COLO668 (cell line): ENCODE data around the gene ZRANB1.
"Not testable (repeated sequence)": the region's sequence is repeated elsewhere in the genome, so short reads cannot be mapped to it uniquely, and the experiment has no call there.

Source experiments
- DNase-seq: peaks from one replicate; lab custom pipeline; 2025; ENCODE audit not compliant: unreplicated experiment; lab: John Stamatoyannopoulos, UW

ZRANB1 gene

DNA sequence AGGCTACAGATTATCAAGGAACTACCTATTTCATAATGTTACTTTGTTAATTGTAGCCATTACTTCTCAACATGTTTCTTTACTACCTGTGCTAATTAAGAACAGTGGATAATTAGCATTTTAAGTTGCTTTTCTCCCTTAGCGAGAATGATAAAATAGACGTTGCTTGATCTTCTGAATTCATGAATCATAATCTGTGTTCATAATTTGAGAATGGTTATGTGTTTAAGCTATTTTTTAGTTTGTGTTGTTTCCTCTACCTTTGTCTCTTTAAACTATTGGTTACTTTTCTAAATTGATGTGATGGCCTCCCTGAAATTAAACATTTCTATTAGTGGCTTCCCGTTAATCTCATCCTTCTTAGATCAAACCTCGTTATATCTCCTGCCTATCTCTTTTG lies at the start of gene ZRANB1:
ZRANB1 (plus strand) TSS at position 301 of the 400 bp plus-strand sequence. CDS start 371 bp downstream, outside the sequence.
- no peak for DNase-seq

DNA sequence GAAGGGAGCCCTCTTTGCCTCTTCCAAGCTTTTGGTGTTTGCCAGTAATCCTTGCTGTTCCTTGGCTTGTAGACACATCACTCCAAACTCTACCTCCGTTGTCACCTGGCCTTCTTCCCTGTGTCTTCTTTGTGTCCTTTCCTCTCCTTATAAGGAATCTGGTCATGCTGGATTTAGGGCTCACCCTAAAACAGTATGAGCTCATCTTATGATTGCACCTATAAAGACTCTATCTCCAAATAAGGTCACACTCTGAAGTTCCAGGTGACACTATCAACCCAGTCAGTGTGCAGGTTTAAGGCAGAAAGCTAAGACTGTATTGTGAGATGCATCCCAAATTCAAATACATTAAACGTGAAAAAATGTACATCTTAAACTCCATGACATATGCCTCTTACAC lies 49.0 kb upstream of the ZRANB1 start:
- DNase-seq: no peak

DNA sequence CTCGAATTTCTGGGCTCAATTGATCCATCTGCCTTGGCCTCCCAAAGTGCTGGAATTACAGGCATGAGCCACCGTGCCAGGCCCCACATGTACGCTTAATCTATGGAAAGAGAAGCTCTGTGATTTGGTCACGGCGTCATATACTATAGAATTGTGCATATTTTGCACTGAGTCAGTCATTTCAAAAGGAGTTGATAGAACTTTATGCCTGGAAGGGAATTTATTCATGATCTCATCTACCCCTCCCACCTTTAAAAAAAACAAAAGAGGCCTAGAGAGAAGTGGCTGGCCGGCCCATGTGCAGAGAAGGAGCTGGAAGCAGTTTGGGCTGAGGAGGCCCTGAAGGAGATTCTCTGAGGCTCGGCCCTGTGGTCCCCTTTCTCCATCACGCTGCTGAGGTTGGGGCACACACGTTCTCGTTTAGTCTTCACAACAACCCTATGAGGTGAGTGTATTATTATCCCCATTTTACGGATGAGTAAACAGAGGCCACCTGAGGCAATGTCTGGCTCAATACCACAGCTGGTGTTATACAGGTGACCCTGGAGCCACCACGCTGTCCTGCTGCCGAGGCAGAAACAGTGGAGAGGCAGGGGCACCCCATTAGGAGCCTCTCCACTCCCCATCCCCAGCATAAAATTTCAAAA lies 47.2 kb upstream of the ZRANB1 start:
- DNase-seq: no peak

DNA sequence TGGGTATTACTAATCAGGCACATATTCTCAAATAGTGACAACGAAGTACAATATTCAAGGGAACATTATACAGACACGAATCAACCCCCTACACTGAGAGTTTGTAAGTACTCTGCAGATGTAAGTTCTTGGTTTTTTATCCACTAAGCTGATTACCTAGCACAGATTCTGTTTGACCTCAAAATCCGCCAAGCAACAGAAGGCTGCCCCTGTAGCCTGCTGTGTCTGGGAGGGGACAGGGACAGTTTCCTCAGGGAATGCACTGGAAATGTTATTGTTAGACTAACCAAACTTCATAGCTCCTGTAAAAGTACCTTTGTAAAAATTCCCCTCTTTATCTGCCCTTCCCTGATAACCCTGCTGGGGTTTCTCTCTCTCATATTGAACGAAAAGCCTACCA lies 45.2 kb upstream of the ZRANB1 start:
- no peak for DNase-seq

DNA sequence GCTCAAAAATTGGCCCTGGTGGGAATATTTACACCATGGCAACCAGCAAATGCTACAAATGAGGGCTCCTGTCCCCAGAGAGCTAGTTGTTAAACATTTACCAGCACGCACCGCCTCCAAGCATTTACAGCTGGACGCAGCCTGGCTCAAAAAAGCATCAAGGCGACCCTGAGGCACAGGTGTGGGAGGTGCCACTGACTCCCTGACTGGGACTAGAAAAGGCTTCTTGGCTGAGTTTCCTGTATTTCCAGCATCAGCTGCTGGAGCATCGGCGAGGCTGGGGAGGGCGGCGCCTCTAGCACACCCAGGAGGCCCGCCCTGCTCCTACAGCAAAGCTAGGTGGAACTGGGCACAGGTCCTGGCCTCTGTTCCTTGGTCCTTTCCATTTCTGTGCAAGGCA lies 43.5 kb upstream of the ZRANB1 start:
- DNase-seq: peak; percentile 48

DNA sequence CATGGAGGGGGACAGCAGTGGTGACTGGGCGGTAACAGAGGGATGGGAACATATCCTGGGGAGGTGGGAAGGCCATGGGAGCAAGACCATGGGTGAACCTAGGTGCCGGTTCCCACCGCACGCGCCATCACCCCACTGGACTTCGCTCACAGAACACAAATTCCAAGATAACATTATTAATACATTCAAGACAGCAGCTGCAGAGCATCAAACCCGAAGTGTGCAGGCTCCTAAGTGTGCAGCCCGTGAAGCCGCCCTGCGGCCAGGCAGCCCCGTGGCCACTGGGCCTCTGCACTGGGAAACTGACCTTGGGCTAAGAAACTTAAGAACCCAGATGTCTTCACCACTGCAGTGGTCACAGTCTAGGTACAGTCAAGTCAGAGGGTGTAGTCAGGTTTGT lies 42.8 kb upstream of the ZRANB1 start:
- no peak for DNase-seq

DNA sequence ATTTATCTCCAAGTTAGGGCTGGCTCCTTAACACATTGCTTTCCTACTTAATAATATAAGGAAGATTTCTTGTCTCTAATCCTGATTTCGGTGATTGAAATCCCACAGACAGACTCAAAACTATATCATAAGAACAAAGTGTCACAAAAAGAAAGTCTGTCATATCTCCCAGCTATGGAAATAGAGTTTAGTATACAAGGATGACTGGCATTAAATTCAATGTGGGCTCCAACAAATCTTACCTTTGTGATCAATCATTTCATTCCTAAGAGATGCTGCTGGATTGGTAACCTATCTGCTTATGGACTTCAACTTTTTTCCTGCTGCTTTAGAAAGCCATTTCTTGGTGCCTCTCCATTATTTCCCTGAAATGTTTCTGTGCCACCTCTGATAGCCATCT lies 39.5 kb upstream of the ZRANB1 start:
- DNase-seq: no peak

DNA sequence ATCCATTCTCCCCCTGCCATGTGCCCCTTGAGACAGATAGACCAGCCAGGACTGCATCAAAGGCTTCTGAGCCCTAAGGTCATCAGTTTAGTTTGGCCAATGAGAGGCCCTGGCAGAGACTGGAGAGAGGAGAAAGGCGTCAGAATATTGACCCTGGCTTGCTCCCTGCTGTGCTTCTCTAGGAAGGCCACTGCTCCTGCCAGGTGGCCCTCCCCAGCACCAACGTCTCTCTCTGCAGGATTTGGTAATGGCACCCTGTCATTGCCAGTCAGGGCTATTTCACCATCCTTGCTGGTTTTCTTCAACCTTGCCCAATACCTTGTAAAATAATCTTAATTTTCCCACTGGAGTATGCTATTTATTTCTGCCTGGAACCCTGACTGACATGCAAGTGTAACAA lies 38.8 kb upstream of the ZRANB1 start:
- peak; percentile 7 for DNase-seq

DNA sequence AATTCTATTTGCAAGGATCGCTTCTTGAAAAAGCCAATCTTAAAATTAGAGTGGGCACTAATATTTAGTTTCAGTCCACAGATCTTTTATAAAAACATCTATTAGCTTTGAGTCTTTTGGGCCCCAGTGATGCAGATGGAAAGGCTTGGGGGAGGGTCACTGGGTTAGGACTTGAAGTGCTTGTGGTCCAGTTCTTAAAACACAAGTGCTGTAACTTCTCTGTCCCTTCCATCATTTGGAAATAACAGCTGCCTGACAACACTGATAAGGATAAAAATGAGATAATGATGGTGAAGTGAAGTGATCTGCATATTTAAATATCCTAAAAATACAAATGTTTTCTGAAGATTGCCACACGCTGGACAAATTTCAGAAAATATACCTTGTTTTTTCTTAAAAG lies 37.1 kb upstream of the ZRANB1 start:
- no peak for DNase-seq

DNA sequence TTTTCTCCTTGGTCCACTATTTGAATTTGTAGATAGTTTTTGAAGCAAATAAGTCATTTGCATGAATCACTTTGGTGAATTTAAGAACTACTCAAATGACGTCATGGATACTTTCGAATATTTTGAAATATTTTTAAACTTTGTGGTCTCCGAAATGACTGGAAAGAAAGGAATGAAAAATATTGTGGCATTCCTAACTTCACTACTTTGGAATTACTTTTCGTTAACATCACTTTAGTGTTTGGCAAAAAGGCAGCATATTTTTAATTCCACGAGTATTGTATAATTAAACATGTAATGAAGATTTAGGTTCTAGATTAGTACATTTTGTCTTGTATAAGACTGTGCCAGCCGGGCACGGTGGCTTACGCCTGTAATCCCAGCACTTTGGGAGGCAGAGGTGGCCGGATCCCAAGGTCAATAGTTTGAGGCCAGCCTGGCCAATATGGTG lies 35.3 kb upstream of the ZRANB1 start:
- no peak for DNase-seq

DNA sequence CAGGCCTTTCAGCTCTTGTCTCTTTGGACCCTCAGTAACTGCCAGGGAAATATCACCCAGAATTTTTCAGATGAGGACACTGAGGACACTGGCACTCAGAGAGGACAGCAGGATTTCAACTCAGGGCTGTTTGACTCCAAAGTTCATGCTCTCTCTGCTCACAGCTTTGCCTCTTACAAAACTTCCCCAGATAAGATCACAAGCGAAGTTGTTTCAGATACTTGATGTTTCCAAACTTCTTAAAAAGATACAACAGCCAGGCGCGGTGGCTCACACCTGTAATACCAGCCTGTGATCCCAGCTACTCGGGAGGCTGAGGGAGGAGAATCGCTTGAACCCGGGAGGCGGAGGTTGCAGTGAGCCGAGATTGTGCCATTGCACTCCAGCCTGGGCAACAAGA lies 32.4 kb upstream of the ZRANB1 start:
- DNase-seq: no peak

DNA sequence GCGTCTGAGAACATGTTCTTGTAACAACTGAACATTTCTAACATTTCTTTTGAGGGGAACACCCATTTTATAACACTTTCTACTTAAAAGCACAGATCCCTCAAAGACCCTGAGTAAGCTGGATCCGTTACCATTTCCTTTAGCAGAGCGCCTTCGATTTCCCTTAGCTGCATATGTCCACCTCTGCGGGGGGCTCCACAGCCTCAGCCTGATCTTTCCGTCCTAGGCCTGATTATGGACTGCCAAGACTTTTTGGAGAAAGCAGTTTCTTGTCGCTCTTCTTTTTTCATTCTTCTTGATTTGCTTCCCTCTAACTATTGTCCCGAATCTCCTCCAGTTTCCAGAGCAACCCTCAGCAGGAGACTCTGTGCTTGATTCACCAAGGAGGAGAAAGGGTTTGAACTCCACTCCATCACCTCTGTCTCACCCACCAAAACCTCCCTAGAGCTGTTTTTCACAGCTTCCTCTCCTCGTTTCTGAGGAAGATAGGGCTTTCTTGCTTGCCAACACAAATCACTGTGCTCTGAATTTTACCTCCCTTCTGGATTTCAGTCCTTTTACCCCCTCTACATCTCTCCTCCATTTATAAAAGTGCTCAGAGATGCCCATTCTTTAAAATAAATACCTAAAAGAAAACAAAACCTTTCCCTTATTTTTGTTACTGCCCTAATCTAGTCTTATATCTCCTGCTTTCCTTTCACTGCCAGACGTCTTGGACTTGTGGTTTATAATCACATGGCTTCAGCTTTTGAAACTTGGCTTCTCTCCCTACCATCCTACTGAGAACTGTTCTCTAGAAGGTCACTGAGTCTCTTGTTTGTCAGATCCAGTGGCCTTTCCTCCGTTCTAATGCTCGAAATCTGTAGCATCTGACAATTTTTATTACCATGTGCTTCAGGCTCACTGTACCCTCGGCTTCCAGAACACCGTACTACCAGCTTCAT lies 30.5 kb upstream of the ZRANB1 start:
- DNase-seq: no peak

DNA sequence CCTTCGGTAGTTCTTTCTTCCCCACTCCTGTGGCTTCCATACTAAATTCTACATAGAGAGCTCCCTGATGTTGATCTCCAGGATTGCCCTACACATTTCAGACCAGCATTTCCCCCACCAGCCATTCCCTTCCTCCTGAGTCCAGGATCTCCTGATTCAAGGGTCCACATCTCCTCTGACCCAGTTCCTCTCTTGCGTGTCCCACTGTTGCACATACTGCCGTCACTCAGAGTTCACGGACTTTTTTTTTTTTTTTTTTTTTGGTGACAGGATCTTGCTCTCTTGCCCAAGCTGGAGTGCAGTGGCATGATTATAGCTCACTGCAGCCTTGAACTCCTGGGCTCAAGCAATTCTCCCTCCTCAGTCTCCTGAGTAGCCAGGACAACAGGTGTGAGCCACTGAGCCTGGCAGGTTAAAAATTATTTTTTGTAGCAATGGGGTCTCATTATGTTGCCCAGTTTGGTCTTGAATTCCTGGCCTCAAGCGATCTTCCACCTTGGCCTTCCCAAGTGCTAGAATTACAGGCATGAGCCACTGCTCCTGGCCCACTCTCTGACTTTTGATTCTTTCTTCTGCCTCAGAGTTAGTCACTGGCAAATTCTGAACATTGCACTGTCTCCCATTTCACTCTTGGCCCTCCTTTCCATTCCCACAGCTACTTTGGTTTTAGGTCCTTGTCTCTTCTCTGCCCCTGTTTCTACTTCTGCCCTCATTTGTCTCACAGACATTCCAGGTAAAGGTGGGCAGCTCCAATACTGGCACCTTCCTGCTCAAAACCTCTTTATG lies 29.6 kb upstream of the ZRANB1 start:
- no peak for DNase-seq

DNA sequence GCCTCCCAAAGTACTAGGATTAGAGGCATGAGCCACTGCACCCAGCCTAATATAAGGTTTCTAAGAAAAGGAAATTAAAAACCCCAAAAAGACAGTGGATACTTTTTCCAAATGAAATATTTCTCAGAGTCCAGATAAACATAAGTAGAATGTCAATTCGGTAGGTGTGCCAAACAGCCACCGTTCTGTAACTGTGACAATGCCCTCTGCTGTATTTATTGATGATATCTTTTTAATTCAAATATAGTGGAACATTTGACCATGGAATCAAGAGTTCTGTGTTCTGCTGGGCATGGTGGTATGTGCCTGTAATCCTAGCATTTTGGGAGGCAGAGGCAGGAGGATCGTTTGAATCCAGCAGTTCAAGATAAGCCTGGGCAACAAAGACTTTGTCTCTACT lies 28.8 kb upstream of the ZRANB1 start:
- no peak for DNase-seq

DNA sequence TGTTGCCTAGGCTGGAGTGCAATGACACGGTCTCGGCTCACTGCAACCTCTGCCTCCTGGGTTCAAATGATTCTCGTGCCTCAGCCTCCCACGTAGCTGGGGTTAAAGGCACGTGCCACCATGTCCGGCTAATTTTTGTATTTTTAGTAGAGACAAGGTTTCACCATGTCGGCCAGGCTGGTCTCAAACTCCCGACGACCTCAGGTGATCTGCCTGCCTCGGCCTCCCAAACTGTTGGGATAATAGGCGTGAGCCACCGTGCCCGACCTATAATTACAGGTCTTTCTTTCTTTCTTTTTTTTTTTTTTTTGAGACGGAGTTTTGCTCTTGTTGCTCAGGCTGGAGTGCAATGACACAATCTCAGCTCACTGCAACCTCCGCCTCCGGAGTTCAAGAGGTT lies 27.5 kb upstream of the ZRANB1 start:
- not testable (repeated sequence) for DNase-seq

DNA sequence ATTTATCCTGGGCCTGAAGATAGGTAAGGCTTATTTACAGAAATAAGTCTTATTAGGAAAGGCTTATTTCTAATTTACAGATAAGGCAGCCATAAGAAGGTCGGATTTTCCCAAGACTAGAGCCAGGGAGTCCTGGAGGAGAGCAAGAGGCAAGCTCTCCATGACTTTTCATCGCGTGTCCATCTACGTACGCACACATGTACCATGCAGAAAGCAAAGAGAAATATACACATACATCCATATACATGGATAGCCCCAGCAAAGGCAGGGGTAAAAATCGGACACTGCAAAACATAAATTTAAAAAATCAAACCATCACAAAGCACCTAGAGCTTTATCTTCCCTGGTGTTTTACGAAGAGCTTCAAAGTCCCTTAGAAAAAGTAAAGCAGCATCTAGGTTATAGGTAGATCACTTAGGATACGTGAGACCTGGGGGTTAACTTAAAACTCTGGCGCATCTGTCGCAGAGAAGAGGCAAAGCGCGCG lies 25.8 kb upstream of the ZRANB1 start:
- no peak for DNase-seq

DNA sequence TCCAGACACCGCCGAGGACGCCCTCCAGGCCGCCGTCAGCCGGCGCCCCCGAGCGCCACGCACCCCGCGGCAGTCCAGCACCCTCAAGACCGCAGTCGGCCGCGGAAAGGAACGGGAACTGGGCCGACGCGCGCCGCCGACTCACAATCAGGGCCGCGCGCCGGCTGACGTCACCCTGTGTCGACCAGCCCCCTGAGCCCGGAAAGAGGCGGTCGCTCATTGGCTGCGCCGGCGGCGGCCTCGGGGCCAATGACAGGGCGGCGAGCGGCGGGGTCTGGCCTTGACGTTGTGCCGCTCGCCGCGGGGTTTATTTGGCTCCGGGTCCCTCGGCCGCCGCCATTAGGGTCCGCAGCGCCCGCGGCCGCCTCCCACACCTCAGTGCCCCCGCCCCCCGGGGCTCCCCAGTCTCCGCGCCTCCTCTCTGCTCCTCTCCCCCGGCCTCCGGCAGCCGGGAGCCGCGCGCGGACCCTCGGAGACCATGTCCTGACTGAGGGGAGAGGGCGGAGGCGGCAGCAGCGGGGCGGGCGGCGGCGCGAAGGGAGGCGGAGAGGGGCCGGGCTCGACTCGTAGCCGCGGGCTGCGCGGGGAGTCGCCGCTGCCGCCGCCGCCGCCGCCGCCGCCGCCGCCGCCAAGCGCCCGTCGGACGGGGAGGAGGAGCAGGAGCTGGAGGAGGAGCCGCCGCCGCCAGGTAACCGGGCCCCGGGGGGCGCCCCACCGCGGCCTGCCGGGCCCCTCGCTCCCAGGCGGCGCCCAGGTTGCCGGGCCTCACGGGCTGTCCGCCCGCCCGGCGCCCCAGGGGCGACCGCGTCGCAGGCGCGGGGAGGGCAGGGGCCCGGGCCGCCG lies 25.1 kb upstream of the ZRANB1 start:
- peak; percentile 96 for DNase-seq

DNA sequence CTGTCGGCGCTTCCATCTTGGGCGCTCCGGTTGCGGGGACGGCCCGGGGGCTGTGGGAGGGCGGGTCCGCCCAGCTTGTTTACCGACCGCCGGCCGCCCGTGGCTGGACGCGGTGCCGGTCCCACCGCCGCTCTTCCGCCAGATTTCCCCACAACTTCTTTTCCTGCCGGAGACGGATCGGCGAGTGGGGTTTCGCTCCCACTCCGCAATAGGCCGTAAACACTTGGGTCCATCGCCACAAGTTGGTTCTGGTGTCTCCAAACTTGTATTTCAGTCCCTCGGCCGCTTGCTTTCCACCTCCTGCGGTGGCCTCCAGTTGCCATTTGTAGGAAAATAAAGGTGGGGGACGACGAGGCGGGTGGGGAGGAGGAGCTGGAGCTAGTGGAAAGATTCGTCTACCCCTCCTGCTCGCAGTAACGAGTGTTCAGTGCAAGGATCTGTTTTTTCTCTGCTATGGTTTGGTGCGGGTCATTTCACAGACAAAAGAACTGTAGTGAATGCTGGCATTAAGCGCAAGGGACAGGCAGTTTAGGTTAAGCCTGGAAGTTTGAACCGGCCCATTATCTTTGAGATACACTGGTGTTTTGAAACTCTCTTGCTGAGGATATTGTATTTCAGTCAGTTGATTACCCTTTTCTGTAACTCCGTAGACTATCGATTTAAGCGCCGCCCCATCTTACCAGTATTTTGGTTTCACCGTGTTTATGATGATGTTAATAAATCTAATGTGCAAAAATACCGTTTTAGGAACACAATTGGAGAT lies 24.3 kb upstream of the ZRANB1 start:
- peak; percentile 53 for DNase-seq

DNA sequence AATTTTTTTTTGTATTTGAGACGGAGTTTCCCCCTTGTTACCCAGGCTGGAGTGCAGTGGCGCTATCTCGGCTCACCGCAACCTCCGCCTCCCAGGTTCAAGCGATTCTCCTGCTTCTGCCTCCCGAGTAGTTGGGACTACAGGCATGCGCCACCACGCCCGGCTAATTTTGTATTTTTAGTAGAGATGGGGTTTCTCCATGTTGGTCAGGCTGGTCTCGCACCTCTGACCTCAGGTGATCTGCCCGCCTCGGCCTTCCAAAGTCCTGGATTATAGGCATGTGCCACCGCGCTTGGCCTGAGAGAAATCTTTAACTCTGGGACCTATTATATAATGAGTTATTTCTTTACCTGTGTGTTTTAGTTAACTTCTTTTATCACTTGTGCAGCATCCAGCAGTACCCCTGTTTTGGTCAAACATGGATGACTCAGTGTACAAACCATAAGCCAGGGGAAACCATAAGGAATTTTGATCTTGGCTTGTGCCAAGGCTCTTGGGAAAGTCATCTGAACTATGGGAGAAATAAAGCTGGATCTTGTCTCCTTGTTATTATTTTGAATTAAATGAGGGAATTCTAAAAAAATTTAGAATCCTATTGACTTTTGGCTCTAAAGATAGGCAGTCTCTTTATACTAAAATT lies 23.6 kb upstream of the ZRANB1 start:
- no peak for DNase-seq
